Measurements from ENCODE around the gene B3GALNT2. TPM values are rescaled to one million over a fixed set of nuclear protein-coding genes. Genes with fewer than 3 reads are reported as not detected.

The B3GALNT2 gene
- total and polyA plus RNA-seq, 2 of the 8 experiments (the other 6 are each of a cell fraction or from before 2014, with no cell fraction given): 15.4 to 39.4 TPM

- no peaks in the 10 kb centered on the region for H3K9me3 ChIP-seq (ENCODE audit: insufficient read depth in 2 of 2, low read depth in 1 of 2, low read length in 1 of 2)
- H3K23ac ChIP-seq (ENCODE audit: insufficient read length): no peak overlapping the region
- no peaks in the 10 kb centered on the region for H4K20me1 ChIP-seq (replicated peaks in 1 of 2; ENCODE audit: control insufficient read depth in 1 of 2, insufficient read depth in 2 of 2, low read length in 2 of 2)
- no peak overlapping the region for H3K4me2 ChIP-seq (ENCODE audit: insufficient read depth in 1 of 2, low read depth in 2 of 2, low read length in 2 of 2)
- H3K79me2 ChIP-seq (ENCODE audit: control insufficient read depth in 1 of 2, insufficient read depth in 2 of 2, low read length in 2 of 2): no peaks in the 10 kb centered on the region
- no peak overlapping the region for H3K9ac ChIP-seq (replicated peaks in 1 of 4; ENCODE audit: extremely low read depth in 1 of 4, low read depth in 3 of 4, low read length in 3 of 4)
- H2BK20ac ChIP-seq (ENCODE audit: low read length): no peak overlapping the region
- DNase-seq (ENCODE audit: low read depth in 1 of 2, low spot score in 2 of 2) (no peak), FAIRE-seq (no peak)
- H3K27ac ChIP-seq (ENCODE audit: low read depth, low read length): no peak overlapping the region
- H2AFZ ChIP-seq (ENCODE audit: low read length): no peak overlapping the region
- TF ChIP-seq SP4 (IDR thresholded peaks at IDR 0.05; ENCODE audit: low read length): no peak
- TF ChIP-seq MAFK (IDR thresholded peaks at IDR 0.05; ENCODE audit: low read depth, low read length): no peak
- H3K27me3 ChIP-seq (replicated peaks in 1 of 4; ENCODE audit: control insufficient read depth in 3 of 4, extremely low read depth in 1 of 4, insufficient read depth in 3 of 4, low read length in 3 of 4): no peaks in the 10 kb centered on the region
- WGBS, 2 experiments (ENCODE audit: extremely low coverage in 1 of 2, insufficient coverage in 1 of 2, insufficient read length in 1 of 2, insufficient replicate concordance in 2 of 2, low coverage in 1 of 2, low lambda C conversion rate in 2 of 2, missing lambda C conversion rate in 1 of 2): 87% methylated on average over 6 of the region's 6 CpGs; no CpG with 5 or more reads in 1 of the 2 experiments
- no peak overlapping the region for H3K18ac ChIP-seq (ENCODE audit: extremely low read depth, low read length)
- H2BK12ac ChIP-seq (ENCODE audit: low read depth, low read length): no peak overlapping the region
- no peak overlapping the region for H4K8ac ChIP-seq (ENCODE audit: extremely low read depth, insufficient read depth, low read length)
- no peaks in the 10 kb centered on the region for H3K79me1 ChIP-seq (ENCODE audit: low read depth, low read length)
- no peak overlapping the region for H2BK15ac ChIP-seq (ENCODE audit: low read length)
- no peak overlapping the region for H2BK5ac ChIP-seq (ENCODE audit: low read depth, low read length)
- ChIA-PET POLR2A (ENCODE audit: partially characterized antibody) (no interaction called here), CTCF (ENCODE audit: partially characterized antibody) (interaction anchor here (0.6 kb wide), 1 partner anchor 1197 kb away, joined by 4 read pairs; no protein-coding TSS in a partner anchor)
- H3K4me3 ChIP-seq (ENCODE audit: extremely low read depth in 1 of 4, insufficient read depth in 2 of 4, low read depth in 3 of 4, low read length in 4 of 4): no peak overlapping the region
- H3K56ac ChIP-seq (replicated peaks; ENCODE audit: insufficient read length, low read depth, low read length): no peak overlapping the region
- no peaks in the 10 kb centered on the region for H3K23me2 ChIP-seq (ENCODE audit: low read depth, low read length)
- H2BK120ac ChIP-seq (replicated peaks; ENCODE audit: low read depth, low read length): no peak overlapping the region
- no peak overlapping the region for H4K91ac ChIP-seq (replicated peaks; ENCODE audit: insufficient read length, low read length)
- H2AK5ac ChIP-seq (ENCODE audit: low read depth, low read length): no peak overlapping the region
- no peak overlapping the region for H3K14ac ChIP-seq (ENCODE audit: insufficient read length)
- no peak overlapping the region for H3K4ac ChIP-seq (replicated peaks; ENCODE audit: insufficient read length, low read depth, low read length)
- H3K4me1 ChIP-seq (replicated peaks in 1 of 4; ENCODE audit: control insufficient read depth in 3 of 4, insufficient read depth in 4 of 4, low read length in 3 of 4): no peaks in the 10 kb centered on the region
- H3K36me3 ChIP-seq (ENCODE audit: control insufficient read depth in 2 of 4, insufficient read depth in 4 of 4, low read length in 3 of 4): peaks cover 0 to 21% (median 5%) of the 10 kb centered on the region in 4 experiments; a peak in 3 of 8 replicates
- no peak overlapping the region for H4K5ac ChIP-seq (ENCODE audit: insufficient read length, low read depth, low read length)
Observed at GRCh38 chr1:235470741-235471439, 33.4 kb downstream of the B3GALNT2 start.

All from H1 (cell line).